Activated CD8-positive, alpha-beta memory T cell treated with anti-CD3 and anti-CD28 coated beads for 36 hours (primary cell): ENCODE data around the gene GJC2. TPM values are rescaled to one million over a fixed set of nuclear protein-coding genes. Genes with fewer than 3 reads are reported as not detected.

Source experiments
- CTCF ChIA-PET: fragments of 350-600 bp; sonication (Branson Sonifier 250); formaldehyde crosslinking; loops from one replicate; lab custom pipeline; 2021; ENCODE audit warnings: antibody characterized with exemption; lab: Charles Lee
- POLR2A ChIA-PET: fragments of 350-600 bp; sonication (Branson Sonifier 250); formaldehyde crosslinking; loops from one replicate; lab custom pipeline; 2021; ENCODE audit warnings: antibody characterized with exemption; lab: Charles Lee
- total RNA-seq, 2 experiments: library from RNA; stranded (reverse); gene quantifications; one replicate each; pipeline ENCODE4 v1.2.3, GENCODE V29; 2021

The GJC2 gene
- total RNA-seq: under 1 TPM; 0.67 to 0.74 TPM

DNA sequence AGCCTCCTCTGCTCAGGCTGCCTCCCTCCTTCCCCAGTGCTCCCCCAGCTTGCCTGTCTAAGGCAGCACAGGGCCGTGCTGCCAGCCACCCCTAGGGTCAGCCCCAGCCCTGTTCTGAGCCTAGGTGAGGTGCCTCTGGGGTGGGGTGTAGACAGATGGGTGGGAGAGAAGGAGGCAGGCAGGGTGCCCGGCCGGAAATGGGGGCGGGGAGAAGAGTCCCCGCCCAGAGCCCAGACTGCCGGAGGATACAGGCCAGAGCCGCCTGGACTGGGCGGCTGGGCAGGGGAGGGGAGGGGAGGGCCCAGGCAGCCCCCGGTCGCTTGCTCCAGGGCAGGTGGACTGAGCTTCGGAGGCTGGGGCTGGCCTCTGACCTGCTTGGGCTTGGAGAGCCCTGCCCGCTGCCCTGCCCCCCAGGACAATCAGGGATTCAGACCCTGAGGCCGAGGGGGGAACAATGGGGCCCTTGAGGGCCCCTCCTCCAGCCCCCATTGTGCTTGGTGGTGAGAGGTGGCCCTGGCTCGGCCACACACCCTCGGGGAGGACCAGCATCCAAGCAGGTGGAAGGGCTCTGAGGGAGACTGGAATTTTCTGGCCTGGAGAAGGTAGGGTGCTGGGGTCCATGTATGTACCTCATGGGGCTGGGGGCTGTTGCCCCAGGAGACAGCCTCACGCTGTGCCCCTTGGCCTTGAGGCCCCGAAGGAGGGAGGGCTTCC lies at the start of gene GJC2:
TSS of gene GJC2 (plus strand) at position 525 of the 714 bp plus-strand sequence. CDS start 7,829 bp downstream, outside the sequence.
- CTCF ChIA-PET: no interaction called here
- POLR2A ChIA-PET: no interaction called here

DNA sequence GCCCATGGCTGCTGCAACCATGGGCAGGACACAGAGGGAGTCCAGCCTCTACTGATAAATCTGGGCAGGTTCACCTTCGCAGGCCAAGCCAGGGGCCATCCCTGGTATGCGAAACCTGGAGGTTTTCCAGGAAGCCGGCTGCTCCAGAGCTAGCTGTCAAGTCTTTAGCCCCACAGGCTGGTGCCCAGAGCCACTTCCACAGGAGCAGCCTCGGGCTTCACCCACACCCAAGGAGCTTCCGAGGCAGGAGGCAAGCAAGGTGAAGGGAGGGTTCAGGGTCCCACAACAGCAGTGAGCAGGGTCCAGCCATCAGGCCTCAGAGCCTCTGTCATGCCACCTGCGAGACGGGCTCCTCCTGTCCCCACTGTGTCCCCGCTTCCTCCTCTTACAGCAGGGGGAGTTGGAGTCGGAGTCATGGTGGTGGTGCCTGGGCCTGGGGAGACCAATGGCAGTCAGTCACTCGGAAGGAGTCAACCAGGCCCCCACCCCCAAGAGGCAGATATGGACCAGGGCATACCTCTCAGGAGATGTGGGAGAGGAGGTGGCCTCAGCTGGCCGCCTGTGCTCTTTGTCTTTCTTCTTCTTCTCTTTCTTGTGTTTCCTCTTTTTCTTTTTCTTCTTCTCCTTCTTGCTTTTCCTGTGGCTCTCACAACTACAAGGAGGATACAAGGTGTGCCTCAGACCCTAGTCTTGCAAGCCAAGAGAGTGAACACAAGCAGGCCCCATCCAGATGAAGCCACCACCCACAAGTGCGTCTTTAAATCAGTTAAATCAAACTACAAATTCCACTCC lies 48.7 kb upstream of the GJC2 start:
- POLR2A ChIA-PET: interaction anchor here (0.9 kb wide), 1 partner anchor 385 kb away, joined by 3 read pairs; no protein-coding TSS in a partner anchor
- CTCF ChIA-PET: interaction anchor here (1.0 kb wide), 1 partner anchor 101 kb away, joined by 3 read pairs; no protein-coding TSS in a partner anchor

- CTCF ChIA-PET: interaction anchor here (0.7 to 1.0 kb wide), 2 partner anchors 79 to 102 kb away, joined by 3 read pairs; no protein-coding TSS in a partner anchor
- POLR2A ChIA-PET: interaction anchor here (0.8 to 1.1 kb wide), 3 partner anchors 12 to 385 kb away, joined by 3 read pairs; no protein-coding TSS in a partner anchor
Observed at GRCh38 chr1:228101614-228101993, 48.1 kb upstream of the GJC2 start.

- POLR2A ChIA-PET: interaction anchor here (0.8 to 1.1 kb wide), 3 partner anchors 13 to 384 kb away, joined by 3 read pairs; no protein-coding TSS in a partner anchor
- CTCF ChIA-PET: interaction anchor here (0.7 to 1.0 kb wide), 2 partner anchors 78 to 103 kb away, joined by 3 read pairs; no protein-coding TSS in a partner anchor
Observed at GRCh38 chr1:228101994-228102790, 47.5 kb upstream of the GJC2 start.

DNA sequence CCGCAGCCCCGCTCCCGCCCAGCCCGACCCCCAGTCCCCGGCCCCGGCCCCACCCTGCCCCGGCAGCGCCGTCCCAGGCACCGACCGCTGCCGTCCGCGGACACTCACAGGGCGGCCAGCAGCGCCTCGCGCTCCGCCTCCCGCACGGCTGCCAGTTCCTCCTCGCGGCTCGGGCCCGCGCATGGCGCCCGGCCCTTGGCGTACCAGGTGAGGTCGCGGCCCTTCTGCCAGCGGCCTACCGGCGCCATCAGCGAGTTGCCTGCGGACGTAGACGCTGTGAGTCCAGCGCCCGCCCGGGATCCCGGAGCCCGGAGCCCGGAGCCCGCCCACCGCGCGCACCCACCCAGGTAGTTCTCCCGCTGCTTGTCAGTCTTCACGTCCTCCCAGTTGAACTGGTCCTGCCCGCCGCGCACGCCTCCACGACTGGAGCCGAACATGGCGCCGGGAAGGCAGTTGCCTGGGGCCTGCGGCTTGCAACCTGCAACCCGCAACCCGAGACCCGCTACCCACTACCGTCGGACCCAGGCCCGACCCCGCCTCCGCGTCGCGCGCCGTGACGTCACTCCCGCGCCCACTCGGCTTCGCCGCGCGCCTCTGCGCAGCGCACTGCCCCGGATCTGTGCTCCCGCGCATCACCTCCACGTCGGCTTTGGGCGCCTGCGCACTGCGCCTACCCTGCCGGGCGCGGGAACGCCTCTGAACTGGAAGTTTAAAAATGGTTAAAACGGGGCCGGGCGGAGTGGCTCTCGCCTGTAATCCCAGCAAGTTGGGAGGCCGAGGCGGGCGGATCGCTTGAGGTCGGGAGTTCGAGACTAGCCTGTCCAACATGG lies 46.7 kb upstream of the GJC2 start, which contains the start of gene C1orf35:
TSS of gene C1orf35 (minus strand) at position 535 of the 830 bp plus-strand sequence. CDS start at position 437, 98 bp downstream.
- POLR2A ChIA-PET: interaction anchor here (1.5 kb wide), 1 partner anchor 21 kb away, joined by 3 read pairs; the partner anchor contains the start of gene ARF1
- CTCF ChIA-PET: interaction anchor here (1.0 kb wide), 1 partner anchor 21 kb away, joined by 3 read pairs; no protein-coding TSS in a partner anchor

GRCh38 chr1:228104526-228105269 lies 45.0 kb upstream of the GJC2 start:
- CTCF ChIA-PET: no interaction called here

GRCh38 chr1:228105270-228105995 lies 44.3 kb upstream of the GJC2 start:
- POLR2A ChIA-PET: no interaction called here
- CTCF ChIA-PET: no interaction called here

More at GRCh38 chr1:228104526-228105269, 45.0 kb upstream of the GJC2 start:
- POLR2A ChIA-PET: interaction anchor here (1.5 kb wide), 1 partner anchor 22 kb away, joined by 3 read pairs; the partner anchor contains the start of gene ARF1

DNA sequence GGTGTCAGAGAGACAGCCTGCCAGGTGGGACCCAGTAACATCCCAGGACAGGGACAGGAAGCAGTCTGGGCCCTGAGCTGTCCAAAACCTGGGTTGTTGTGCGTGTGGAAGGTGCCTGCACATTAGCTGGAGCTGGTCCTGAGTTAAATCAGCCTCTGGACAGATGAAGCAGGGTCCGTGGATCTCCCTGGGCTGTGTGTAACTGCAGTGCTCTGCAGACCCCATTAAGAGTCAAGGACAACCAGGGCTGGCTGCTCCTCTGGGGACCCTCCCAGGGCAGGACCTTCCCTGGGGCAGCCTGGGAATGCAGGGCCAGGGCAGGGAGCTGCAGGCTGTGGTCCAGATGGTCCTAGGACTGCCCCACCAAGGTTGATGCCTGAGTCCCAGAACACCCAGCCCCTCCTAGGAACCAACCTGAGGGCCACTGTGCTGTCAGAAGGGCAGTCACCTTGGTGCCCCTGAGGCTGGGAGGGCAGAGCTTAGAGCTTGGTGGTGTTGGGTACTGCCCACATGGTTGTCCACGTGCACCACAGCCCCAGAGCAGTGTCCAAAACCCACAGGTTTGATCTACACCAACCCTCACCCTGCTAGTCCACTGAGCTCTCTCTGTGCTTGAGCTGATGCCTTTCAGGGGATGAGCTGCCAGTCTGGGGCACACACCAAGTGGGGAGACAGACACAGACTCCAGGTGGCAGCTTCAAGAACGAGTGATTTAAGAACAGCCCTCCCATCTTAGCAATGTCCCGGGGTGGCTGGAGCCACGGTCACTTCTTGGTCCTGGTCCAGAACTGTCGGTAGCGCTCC lies 43.5 kb upstream of the GJC2 start:
- POLR2A ChIA-PET: no interaction called here
- CTCF ChIA-PET: interaction anchor here (0.9 kb wide), 1 partner anchor 22 kb away, joined by 3 read pairs; no protein-coding TSS in a partner anchor

DNA sequence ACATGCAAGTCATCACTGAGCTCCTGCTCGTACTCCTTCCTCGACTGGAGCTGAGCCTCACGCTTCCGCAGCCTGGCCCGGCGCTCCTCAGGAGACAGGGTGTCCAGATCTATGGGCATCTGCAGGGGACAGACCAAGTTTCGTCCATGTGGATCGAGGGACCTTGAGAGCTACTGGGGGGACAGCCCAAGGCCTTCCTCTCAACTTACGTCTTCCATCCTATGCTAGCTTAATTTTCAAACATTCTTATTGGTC lies 43.0 kb upstream of the GJC2 start:
- ChIA-PET POLR2A (no interaction called here), CTCF (interaction anchor here (0.9 kb wide), 1 partner anchor 23 kb away, joined by 3 read pairs; no protein-coding TSS in a partner anchor)

DNA sequence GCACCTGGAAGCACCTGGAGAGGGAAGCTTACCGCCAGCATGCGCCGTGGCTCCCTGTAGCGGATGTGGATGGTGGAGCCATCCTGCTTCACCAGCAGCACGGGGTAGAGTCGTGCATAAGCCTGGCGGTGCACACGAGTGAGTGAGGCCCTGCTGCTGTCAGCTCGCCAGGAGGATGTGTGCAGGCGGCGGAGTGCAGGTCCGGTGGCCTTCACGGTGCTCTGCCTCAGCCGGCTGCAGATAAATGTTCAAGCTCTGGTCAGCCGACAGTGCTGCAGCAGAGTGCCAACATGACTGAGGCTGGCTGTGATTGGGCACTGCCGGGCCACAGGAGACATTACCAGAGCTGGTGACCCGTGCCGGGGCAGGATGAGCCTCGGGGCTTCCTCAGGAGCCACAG lies 42.1 kb upstream of the GJC2 start:
- POLR2A ChIA-PET: no interaction called here

DNA sequence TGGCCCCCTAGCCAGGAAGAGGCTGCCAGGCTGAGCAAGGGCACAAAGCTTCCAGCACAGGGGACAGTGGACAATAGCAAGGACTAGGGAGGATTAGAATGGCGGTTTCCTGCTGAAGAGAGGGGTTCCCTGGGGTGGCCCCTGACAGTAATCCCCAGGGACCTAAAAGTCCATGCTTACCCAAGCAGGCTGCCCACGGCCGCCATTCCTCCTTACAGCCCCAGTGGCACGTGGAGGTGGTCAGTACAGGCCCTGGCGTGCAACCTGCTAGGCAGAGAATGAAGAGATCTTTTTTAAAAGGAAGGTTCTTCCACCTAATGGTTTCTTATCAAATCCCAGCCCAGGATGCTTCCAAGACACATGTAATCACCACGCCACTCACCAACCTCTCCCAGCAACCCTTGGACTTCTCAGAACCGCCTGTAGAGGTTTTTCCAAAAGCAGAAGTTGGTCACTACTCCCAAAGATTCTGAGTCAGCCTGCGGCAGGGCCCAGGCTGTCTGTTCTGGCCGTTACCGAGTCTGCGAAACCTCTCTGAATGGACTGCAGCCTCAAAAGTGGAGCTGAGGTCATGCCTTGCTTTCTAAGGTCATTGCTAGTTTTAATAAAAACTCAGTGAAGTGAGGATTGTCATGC lies 41.6 kb upstream of the GJC2 start:
- CTCF ChIA-PET: interaction anchor here (0.8 kb wide), 1 partner anchor 345 kb away, joined by 3 read pairs; no protein-coding TSS in a partner anchor

More for the DNA sequence above, 42.1 kb upstream of the GJC2 start:
- CTCF ChIA-PET: no interaction called here

GRCh38 chr1:228108742-228109072 lies 41.0 kb upstream of the GJC2 start:
- CTCF ChIA-PET: interaction anchor here (0.8 kb wide), 1 partner anchor 346 kb away, joined by 3 read pairs; no protein-coding TSS in a partner anchor
- POLR2A ChIA-PET: interaction anchor here (0.5 kb wide), 1 partner anchor 150 kb away, joined by 3 read pairs; no protein-coding TSS in a partner anchor

More for the DNA sequence above, 41.6 kb upstream of the GJC2 start:
- POLR2A ChIA-PET: interaction anchor here (0.5 kb wide), 1 partner anchor 150 kb away, joined by 3 read pairs; no protein-coding TSS in a partner anchor

DNA sequence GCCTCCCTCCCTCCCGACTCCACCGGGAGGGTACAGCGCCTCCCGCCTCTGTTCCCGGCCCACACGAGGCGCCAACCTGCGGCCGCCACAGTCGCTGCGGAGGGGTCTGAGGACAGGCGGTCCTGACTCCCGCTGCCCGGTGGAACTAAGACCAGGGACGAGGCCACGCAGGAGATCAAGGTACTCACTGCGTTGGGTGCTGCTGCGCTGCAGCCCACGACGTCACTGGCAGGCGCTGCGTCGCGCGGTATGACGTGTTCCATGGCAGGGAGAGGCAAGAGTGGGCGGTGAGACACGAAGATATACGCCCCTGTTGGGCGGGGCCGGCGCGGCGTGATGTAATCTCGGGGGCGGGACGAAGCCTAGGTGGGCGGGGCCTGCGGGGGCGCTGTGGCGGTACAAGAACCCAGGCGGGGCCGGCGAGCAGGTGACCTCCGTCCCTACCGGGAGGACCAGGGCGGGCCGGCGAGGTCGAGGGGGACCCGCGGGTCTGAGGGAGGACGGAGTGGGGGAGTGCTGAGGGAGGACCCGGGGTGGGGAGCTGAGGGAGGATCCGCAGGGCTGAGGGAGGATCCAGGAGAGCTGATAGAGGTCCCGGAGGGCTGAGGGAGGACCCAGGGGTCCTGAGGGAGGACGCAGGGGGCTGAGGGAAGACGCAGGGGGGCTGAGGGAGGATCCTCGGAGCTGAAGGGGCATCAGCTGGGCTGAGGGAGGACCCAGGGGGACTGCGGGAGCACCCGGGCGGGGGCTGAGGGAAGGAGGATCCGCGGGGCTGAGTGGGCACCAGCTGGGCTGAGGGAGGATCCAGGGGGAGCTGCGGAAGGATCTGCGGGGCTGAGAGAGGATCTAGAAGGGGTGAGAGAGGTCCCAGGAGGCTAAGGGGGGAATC lies 40.4 kb upstream of the GJC2 start, which contains the start of gene MRPL55:
TSS of gene MRPL55 (minus strand) at position 227 of the 889 bp plus-strand sequence. CDS start 1,039 bp downstream, outside the sequence.
- POLR2A ChIA-PET: interaction anchor here (0.7 to 2.5 kb wide), 4 partner anchors 11 to 348 kb away, joined by 3 to 6 read pairs (median 4); partner anchors contain the start of genes ARF1 and GUK1

More for the DNA sequence above, 40.4 kb upstream of the GJC2 start, which contains the start of gene MRPL55:
- CTCF ChIA-PET: interaction anchor here (0.7 to 1.4 kb wide), 4 partner anchors 13 to 346 kb away, joined by 3 to 5 read pairs (median 3); no protein-coding TSS in a partner anchor
